HG02642 (cell line): ENCODE results near the gene MBD3L3.
"Not testable (repeated sequence)": the region's sequence is repeated elsewhere in the genome, so short reads cannot be mapped to it uniquely, and the experiment has no call there.

Source experiments
- ATAC-seq: cut with Tn5 transposase; IDR thresholded peaks from one replicate; pipeline ENCODE4 v1.9.1; 2021; ENCODE audit warnings: mild to moderate bottlenecking; ENCODE audit not compliant: unreplicated experiment, poor library complexity

Gene MBD3L3

DNA sequence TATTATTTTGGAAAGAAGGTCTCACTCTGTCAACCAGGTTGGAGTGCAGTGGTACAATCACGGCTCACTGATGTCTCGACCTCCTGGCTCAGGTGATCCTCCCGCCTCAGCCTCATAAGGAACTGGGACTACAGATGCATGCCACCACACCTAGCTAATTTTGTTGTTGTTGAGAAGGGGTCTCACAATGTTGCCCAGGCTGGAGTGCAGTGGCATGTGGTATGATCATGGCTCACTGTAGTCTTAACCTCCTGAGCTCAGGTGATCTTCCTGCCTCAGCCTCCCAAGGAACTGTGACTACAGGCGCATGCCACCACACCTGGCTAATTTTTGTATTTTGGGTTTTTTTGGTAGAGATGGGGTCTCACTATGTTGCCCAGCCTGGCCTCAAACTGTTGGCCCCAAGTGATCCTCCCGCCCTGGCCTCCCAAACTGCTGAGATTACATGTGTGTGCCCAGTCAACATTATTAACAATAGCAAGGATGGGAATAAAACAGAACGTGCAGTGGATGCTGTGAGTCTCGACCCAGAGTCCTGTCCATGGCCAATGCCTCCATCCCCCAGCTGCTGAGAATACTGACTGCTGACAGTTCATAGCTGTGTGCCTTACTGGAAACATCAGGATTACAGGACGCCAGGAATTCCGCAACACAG is 5.4 kb upstream of the MBD3L3 start:
- ATAC-seq: no peak

DNA sequence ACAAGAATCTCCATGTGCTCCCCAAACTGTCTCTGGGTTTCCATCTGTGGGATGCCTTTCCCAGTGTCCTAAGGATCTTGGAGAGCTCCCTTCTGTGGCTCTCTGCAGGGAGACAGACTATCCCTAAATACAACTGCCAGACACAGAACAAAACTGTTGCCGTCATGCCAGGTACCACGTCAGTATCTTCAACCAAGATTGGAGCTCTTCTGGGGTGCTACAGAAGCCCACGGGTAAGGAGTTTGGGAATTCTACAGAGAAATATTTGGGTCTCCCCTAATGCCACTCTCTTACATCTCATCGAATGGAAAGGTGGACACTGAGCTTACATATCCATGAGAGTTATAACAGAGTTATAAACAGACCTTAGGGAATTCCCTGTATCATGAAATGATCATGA is 4.9 kb upstream of the MBD3L3 start:
- no peak for ATAC-seq

GRCh38 chr19:7059977-7060376 is 1.5 kb upstream of the MBD3L3 start:
- ATAC-seq: not testable (repeated sequence)

- ATAC-seq: not testable (repeated sequence)
These were observed 2.1 kb downstream of the MBD3L3 start for GRCh38 chr19:7056371-7056770.

DNA sequence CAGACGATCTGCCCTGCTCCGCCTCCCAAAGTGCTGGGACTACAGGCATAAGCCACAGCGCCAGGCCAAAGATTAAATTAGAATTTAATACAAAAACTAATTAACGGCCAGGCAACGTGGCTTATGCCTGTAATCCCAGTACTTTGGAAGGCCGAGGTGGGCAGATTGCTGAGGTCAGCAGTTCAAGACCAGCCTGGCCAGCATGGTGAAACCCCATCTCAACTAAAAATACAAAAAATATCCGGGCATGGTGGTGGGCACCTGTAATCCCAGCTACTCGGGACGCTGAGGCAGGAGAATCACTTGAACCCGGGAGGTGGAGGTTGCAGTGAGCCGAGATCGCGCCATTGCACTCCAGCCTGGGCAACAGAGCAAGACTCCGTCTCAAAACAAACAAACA is 2.8 kb downstream of the MBD3L3 start:
- ATAC-seq: not testable (repeated sequence)

GRCh38 chr19:7054635-7055368 is 3.7 kb downstream of the MBD3L3 start:
- ATAC-seq: not testable (repeated sequence)

DNA sequence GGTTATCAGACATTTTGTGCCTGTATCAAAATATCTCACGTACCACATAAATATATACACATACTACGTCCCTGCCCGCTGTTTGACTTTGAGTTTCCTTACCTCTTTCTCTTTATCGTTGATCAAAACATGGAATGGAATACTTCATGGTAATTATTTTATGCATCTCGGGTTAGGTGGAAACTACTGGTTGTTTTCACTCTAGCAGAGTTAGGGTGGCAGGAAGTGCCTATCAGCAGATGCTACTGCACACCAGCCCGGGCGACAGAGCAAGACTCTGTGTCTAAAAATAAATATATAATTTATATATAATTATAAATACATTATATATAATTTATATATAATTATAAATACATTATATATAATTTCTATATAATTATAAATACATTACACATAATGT is 5.6 kb downstream of the MBD3L3 start:
- ATAC-seq: not testable (repeated sequence)

- ATAC-seq: not testable (repeated sequence)
These were observed 7.1 kb downstream of the MBD3L3 start for GRCh38 chr19:7051421-7051820.

DNA sequence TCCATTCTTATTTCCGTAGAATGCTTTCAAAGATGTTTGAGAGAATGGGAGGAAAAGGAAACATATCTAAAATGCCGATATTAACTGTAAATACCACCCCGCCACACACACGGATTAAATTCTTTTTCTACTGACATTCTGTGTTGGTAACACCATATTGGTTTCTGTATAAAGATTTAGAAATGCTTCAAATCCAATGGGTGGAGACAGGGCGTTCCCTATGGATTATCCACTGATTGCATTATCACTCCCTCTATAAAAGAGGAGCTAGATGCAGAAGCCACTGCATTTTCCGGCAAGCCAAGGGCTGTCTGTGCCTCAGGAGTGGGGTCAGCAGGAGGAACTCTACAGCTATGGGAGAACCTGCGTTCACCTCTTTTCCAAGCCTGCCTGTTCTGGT is 9.5 kb downstream of the MBD3L3 start, which contains the start of gene MBD3L2:
Gene MBD3L2 (plus strand): TSS at position 301 of the 400 bp plus-strand sequence. CDS start 53 bp downstream, at position 354.
- ATAC-seq: not testable (repeated sequence)

DNA sequence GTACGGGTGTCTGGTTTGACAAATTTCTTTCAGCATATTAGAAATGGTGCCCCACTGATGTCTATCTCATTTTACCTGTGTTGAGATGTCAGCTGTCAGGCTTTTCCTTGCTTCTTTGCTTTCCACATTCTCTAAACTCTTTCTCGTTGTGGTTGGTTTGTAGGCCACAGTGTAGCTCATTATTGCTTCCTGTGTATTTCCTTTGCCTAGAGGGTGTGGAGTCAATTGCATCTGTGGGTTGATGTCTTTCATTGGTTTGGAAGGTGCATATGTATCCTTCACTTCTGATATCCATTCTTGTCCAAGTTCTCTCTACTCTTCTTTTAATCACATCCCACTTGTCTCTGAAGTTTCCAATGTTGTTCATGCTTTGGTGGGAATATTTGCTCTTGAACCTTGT is 16.9 kb downstream of the MBD3L3 start:
- not testable (repeated sequence) for ATAC-seq

DNA sequence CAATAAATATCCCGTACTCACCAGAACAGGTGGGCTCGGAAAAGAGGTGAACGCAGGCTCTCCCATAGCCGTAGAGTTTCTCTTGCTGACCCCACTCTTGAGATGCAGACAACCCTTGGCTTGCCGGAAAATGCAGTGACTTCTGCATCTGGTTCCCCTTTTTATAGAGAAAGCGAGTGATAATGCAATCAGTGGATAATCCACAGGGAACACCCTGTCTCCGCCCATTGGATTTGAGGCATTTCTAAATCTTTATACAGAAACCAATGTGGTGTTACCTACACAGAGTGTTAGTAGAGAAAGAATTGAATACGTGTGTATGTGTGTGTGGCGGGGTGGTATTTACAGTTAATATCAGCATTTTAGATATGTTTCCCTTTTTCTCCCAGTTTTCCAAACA is 18.4 kb downstream of the MBD3L3 start, which contains the start of gene MBD3L4:
Gene MBD3L4 (minus strand): TSS at position 101 of the 400 bp plus-strand sequence. CDS start 35 bp downstream, at position 66.
- ATAC-seq: not testable (repeated sequence)

GRCh38 chr19:7030278-7030677 is 28.2 kb downstream of the MBD3L3 start, which contains the start of gene MBD3L5:
MBD3L5 (plus strand) TSS chr19:7030578; CDS start chr19:7030612, 34 bp downstream.
- ATAC-seq: not testable (repeated sequence)

DNA sequence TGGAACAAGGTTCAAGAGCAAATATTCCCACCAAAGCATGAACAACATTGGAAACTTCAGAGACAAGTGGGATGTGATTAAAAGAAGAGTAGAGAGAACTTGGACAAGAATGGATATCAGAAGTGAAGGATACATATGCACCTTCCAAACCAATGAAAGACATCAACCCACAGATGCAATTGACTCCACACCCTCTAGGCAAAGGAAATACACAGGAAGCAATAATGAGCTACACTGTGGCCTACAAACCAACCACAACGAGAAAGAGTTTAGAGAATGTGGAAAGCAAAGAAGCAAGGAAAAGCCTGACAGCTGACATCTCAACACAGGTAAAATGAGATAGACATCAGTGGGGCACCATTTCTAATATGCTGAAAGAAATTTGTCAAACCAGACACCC is 29.7 kb downstream of the MBD3L3 start:
- not testable (repeated sequence) for ATAC-seq

- not testable (repeated sequence) for ATAC-seq
These were observed 37.1 kb downstream of the MBD3L3 start, which contains the start of gene MBD3L2B for GRCh38 chr19:7021331-7021730. MBD3L2B (minus strand) TSS chr19:7021431; CDS start chr19:7021397, 34 bp downstream.

GRCh38 chr19:7018828-7019227 is 39.6 kb downstream of the MBD3L3 start:
- no peak for ATAC-seq

GRCh38 chr19:7013678-7014077 is 44.8 kb downstream of the MBD3L3 start:
- no peak for ATAC-seq

- ATAC-seq: no peak
These were observed 47.5 kb downstream of the MBD3L3 start for GRCh38 chr19:7010722-7011593.

GRCh38 chr19:7007859-7008258 is 50.6 kb downstream of the MBD3L3 start:
- ATAC-seq: no peak
